GM18858 (cell line): Measurements from ENCODE around the gene ZNF792.
"Not testable (repeated sequence)": the region's sequence is repeated elsewhere in the genome, so short reads cannot be mapped to it uniquely, and the experiment has no call there.

Source experiments
- ATAC-seq: cut with Tn5 transposase; IDR thresholded peaks from one replicate; pipeline ENCODE4 v1.9.1; 2021; ENCODE audit not compliant: unreplicated experiment

The ZNF792 gene

GRCh38 chr19:34972163-34972705, 8.2 kb upstream of the ZNF792 start:
- ATAC-seq, result no peak

- ATAC-seq, result not testable (repeated sequence)
These were observed 6.3 kb upstream of the ZNF792 start for GRCh38 chr19:34970185-34970780.

- ATAC-seq, result no peak
These were observed 5.7 kb upstream of the ZNF792 start for GRCh38 chr19:34969721-34970120.

GRCh38 chr19:34967551-34967950, 3.5 kb upstream of the ZNF792 start:
- ATAC-seq, result no peak

- ATAC-seq, result not testable (repeated sequence)
These were observed 1.5 kb upstream of the ZNF792 start for GRCh38 chr19:34965505-34965904.

- no peak for ATAC-seq
These were observed 569 bp upstream of the ZNF792 start for GRCh38 chr19:34964598-34964997.

GRCh38 chr19:34962687-34963572, 1.1 kb downstream of the ZNF792 start:
- no peak for ATAC-seq

- no peak for ATAC-seq
These were observed 2.0 kb downstream of the ZNF792 start for GRCh38 chr19:34961775-34962686.

- ATAC-seq, result no peak
These were observed 2.9 kb downstream of the ZNF792 start for GRCh38 chr19:34960940-34961679.

- no peak for ATAC-seq
These were observed 3.8 kb downstream of the ZNF792 start for GRCh38 chr19:34960103-34960805.

GRCh38 chr19:34959021-34959420, 5.0 kb downstream of the ZNF792 start:
- ATAC-seq, result no peak

- ATAC-seq, result no peak
These were observed 5.9 kb downstream of the ZNF792 start for GRCh38 chr19:34957830-34958751.

GRCh38 chr19:34953092-34953491, 10.9 kb downstream of the ZNF792 start:
- no peak for ATAC-seq

GRCh38 chr19:34943861-34944573, 20.0 kb downstream of the ZNF792 start:
- no peak for ATAC-seq

- no peak for ATAC-seq
These were observed 25.1 kb downstream of the ZNF792 start for GRCh38 chr19:34938886-34939285.

- no peak for ATAC-seq
These were observed 27.8 kb downstream of the ZNF792 start for GRCh38 chr19:34936184-34936583.

GRCh38 chr19:34932494-34932893, 31.5 kb downstream of the ZNF792 start:
- ATAC-seq, result no peak
